ENCODE results near the gene FAM120AOS.

The FAM120AOS gene

GRCh38 chr9:93483497-93483896 is 30.1 kb upstream of the FAM120AOS start:
- TF ChIP-seq, protein P1, sequence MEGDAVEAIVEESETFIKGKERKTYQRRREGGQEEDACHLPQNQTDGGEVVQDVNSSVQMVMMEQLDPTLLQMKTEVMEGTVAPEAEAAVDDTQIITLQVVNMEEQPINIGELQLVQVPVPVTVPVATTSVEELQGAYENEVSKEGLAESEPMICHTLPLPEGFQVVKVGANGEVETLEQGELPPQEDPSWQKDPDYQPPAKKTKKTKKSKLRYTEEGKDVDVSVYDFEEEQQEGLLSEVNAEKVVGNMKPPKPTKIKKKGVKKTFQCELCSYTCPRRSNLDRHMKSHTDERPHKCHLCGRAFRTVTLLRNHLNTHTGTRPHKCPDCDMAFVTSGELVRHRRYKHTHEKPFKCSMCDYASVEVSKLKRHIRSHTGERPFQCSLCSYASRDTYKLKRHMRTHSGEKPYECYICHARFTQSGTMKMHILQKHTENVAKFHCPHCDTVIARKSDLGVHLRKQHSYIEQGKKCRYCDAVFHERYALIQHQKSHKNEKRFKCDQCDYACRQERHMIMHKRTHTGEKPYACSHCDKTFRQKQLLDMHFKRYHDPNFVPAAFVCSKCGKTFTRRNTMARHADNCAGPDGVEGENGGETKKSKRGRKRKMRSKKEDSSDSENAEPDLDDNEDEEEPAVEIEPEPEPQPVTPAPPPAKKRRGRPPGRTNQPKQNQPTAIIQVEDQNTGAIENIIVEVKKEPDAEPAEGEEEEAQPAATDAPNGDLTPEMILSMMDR (IDR thresholded peaks at IDR 0.05; ENCODE audit: low read length), result no peak
- TF ChIP-seq EZH2 (IDR thresholded peaks at IDR 0.05; ENCODE audit: borderline replicate concordance, low read length), result no peak
- Histone ChIP-seq H3K9me3 (ENCODE audit: low read length) (no peaks in the 10 kb centered on the region), H3K27me3 (ENCODE audit: insufficient read depth, low read length) (no peaks in the 10 kb centered on the region), H3K9ac (ENCODE audit: low read length) (no peak overlapping the region), H3K27ac (ENCODE audit: low read depth, low read length, poor library complexity, severe bottlenecking) (no peak overlapping the region), H3K4me1 (ENCODE audit: insufficient read depth, low read length, severe bottlenecking) (no peaks in the 10 kb centered on the region), H3K36me3 (ENCODE audit: insufficient read depth, low read length) (peaks cover 81% of the 10 kb centered on the region), H3K79me2 (ENCODE audit: insufficient read depth, low read length) (peaks cover 18% of the 10 kb centered on the region; the same call in 1 of the 2 replicates), H3F3A (ENCODE audit: insufficient read depth, low read length) (no peaks in the 10 kb centered on the region), H3K4me3 (ENCODE audit: low read depth, low read length, poor library complexity, severe bottlenecking) (no peak overlapping the region), H3K4me2 (ENCODE audit: low read length) (no peak overlapping the region), H3K9me2 (ENCODE audit: low read depth, low read length) (no peaks in the 10 kb centered on the region), H4K20me1 (ENCODE audit: insufficient read depth, low read length) (no peaks in the 10 kb centered on the region), H2AFZ (ENCODE audit: low read length) (no peak overlapping the region)

GRCh38 chr9:93480728-93481324 is 27.4 kb upstream of the FAM120AOS start:
- Histone ChIP-seq H3K79me2 (ENCODE audit: insufficient read depth, low read length) (peaks cover 22% of the 10 kb centered on the region; the same call in 1 of the 2 replicates), H3K9ac (ENCODE audit: low read length) (no peak overlapping the region), H3K4me2 (ENCODE audit: low read length) (no peak overlapping the region), H3K9me3 (ENCODE audit: low read length) (no peaks in the 10 kb centered on the region), H3F3A (ENCODE audit: insufficient read depth, low read length) (no peaks in the 10 kb centered on the region), H3K27me3 (ENCODE audit: insufficient read depth, low read length) (no peaks in the 10 kb centered on the region), H3K4me3 (ENCODE audit: low read depth, low read length, poor library complexity, severe bottlenecking) (no peak overlapping the region), H2AFZ (ENCODE audit: low read length) (no peak overlapping the region), H3K4me1 (ENCODE audit: insufficient read depth, low read length, severe bottlenecking) (no peaks in the 10 kb centered on the region), H3K27ac (ENCODE audit: low read depth, low read length, poor library complexity, severe bottlenecking) (no peak overlapping the region), H3K36me3 (ENCODE audit: insufficient read depth, low read length) (peaks cover 78% of the 10 kb centered on the region), H4K20me1 (ENCODE audit: insufficient read depth, low read length) (no peaks in the 10 kb centered on the region), H3K9me2 (ENCODE audit: low read depth, low read length) (no peaks in the 10 kb centered on the region)
- TF ChIP-seq, protein P1 (IDR thresholded peaks at IDR 0.05; ENCODE audit: low read length), result peak; percentile 9; the same call in 1 of the 2 replicates
- TF ChIP-seq EZH2 (IDR thresholded peaks at IDR 0.05; ENCODE audit: borderline replicate concordance, low read length), result no peak

GRCh38 chr9:93480262-93480661 is 26.9 kb upstream of the FAM120AOS start:
- Histone ChIP-seq H3K79me2 (ENCODE audit: insufficient read depth, low read length) (peaks cover 28% of the 10 kb centered on the region; the same call in 1 of the 2 replicates), H4K20me1 (ENCODE audit: insufficient read depth, low read length) (no peaks in the 10 kb centered on the region), H3K4me1 (ENCODE audit: insufficient read depth, low read length, severe bottlenecking) (no peaks in the 10 kb centered on the region), H3K9me2 (ENCODE audit: low read depth, low read length) (no peaks in the 10 kb centered on the region), H3K4me3 (ENCODE audit: low read depth, low read length, poor library complexity, severe bottlenecking) (no peak overlapping the region), H2AFZ (ENCODE audit: low read length) (no peak overlapping the region), H3K9me3 (ENCODE audit: low read length) (no peaks in the 10 kb centered on the region), H3F3A (ENCODE audit: insufficient read depth, low read length) (no peaks in the 10 kb centered on the region), H3K27ac (ENCODE audit: low read depth, low read length, poor library complexity, severe bottlenecking) (no peak overlapping the region), H3K4me2 (ENCODE audit: low read length) (no peak overlapping the region), H3K9ac (ENCODE audit: low read length) (no peak overlapping the region), H3K36me3 (ENCODE audit: insufficient read depth, low read length) (peaks cover 78% of the 10 kb centered on the region), H3K27me3 (ENCODE audit: insufficient read depth, low read length) (no peaks in the 10 kb centered on the region)
- TF ChIP-seq, protein P1 (IDR thresholded peaks at IDR 0.05; ENCODE audit: low read length), result no peak
- TF ChIP-seq EZH2 (IDR thresholded peaks at IDR 0.05; ENCODE audit: borderline replicate concordance, low read length), result no peak

All from OCI-LY1 (cell line).